ENCODE data around the gene PCDHB10.

DNA sequence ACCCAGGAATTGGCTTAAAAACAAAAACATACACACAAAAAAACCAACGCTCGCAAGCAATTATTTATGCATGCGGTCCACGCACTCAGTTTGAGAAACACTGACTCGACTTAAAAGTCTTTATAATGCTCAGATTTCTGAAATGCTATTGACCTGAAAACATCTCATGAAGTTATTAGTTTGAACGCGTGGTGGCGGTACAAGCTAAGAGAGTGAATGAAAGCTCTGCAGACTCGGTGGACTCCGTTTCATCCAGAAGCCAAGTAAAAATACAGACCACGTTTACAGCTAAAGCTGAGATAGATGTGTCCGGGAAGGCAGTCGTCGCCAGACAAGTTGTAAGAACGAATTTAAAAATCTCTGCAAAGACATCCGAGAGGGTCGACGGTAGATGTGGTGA lies 42.3 kb upstream of the PCDHB10 start, which contains the start of gene PCDHB6:
- TF ChIP-seq SUZ12 (IDR thresholded peaks at IDR 0.05; ENCODE audit: extremely low read depth, insufficient read depth, insufficient read length) (no peak), ZNF274 (IDR thresholded peaks at IDR 0.05; ENCODE audit: low read depth, low read length) (no peak), YY1 (IDR thresholded peaks at IDR 0.05; ENCODE audit: insufficient read depth, insufficient read length) (no peak)
